Lower lobe of right lung (tissue), 2 donors: ENCODE data around the gene VCL. TPM values are rescaled to one million over a fixed set of nuclear protein-coding genes. Genes with fewer than 3 reads are reported as not detected.
A peak's percentile ranks its signal among the peaks of the same experiment; 100 is the strongest.

Experiments
- ATAC-seq, 2 donors: fragments of 200-7000 bp; cut with Tn5 transposase; one replicate each; pipeline ENCODE4 v1.9.1; 2020 to 2022; ENCODE audit warnings: mild to moderate bottlenecking in 2 of 2, moderate library complexity in 2 of 2
- DNase-seq: peaks from one replicate; pipeline ENCODE4 v3.0.0-alpha.2; 2020
- H3K27ac ChIP-seq: fragments of 200-600 bp; one replicate; pipeline ENCODE4 v1.8.0; 2022
- H3K27me3 ChIP-seq: fragments of 200-600 bp; one replicate; pipeline ENCODE4 v1.8.0; 2022; ENCODE audit warnings: low read depth
- H3K36me3 ChIP-seq: fragments of 200-600 bp; one replicate; pipeline ENCODE4 v1.8.0; 2022; ENCODE audit warnings: mild to moderate bottlenecking
- H3K4me1 ChIP-seq: fragments of 200-600 bp; one replicate; pipeline ENCODE4 v1.8.0; 2022
- H3K4me3 ChIP-seq: fragments of 200-600 bp; one replicate; pipeline ENCODE4 v1.8.0; 2022; ENCODE audit warnings: mild to moderate bottlenecking
- H3K9me3 ChIP-seq: fragments of 200-600 bp; one replicate; pipeline ENCODE4 v1.8.0; 2022
- intact Hi-C: fragments of 100-400 bp; cut with DNase I; formaldehyde crosslinking; loops from one replicate; pipeline ENCODE4 v1.11.0; 2022
- total RNA-seq: library from RNA; stranded (reverse); fragmentation: NEBNext Ultra II Directional; extraction: Animal tissue kit (Norgen Biotek cat#: 25700); gene quantifications from one replicate; pipeline ENCODE4 v1.2.1, GENCODE V29; 2021
- TF ChIP-seq, protein P1 (sequence below): fragments of 200-600 bp; IDR thresholded peaks from one replicate; pipeline ENCODE4 v1.8.0; 2022; ENCODE audit warnings: antibody characterized with exemption, mild to moderate bottlenecking
- donor health status: DM: no; HTN: yes; CAD: no; lungs with severe emphysema.

VCL gene
- total RNA-seq, 1 donor from 2014 or later = 106 TPM

DNA sequence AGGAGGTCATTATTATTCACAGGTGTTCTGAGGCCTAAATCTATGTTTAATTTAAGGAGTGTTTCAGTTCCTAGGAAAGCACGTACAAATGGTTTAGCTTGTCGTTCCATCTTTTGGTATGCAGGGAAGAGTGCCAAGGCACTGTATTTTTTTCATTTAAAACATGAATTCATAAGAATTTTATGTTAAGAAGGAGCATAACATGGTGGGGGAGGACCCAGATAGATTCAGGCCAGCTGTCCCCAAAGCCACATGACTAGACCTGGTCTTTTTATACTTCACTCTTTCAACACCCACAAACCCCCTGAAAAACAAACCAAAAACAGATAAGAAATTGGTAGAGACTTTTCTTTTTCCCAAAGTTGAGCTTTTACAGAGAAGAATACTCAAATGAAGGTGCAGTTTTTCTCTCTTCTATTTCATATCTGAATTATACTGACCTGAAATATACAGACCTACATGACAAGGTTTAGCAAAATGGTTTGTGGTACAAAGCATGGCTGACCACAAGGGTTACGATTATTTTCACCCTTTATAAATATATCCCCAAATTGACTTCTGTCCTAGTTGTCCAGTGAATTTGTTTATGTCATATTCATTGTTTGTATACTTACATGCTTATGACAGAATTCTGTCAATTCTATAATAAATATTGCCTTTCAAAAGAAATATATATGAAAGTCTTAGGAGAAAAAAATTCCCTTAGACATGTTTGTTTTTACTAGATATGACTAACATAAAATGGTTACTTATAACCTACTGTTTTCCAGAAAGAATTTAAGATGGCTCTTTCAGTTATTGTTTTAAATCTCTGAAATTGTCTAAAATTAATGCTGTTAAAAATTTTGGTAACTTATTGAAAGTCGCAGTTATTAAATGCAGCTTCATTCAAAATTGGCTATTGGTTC is 81.4 kb downstream of the VCL start:
- ATAC-seq = no peak
- intact Hi-C loops = no loop called here
- TF ChIP-seq, protein P1, sequence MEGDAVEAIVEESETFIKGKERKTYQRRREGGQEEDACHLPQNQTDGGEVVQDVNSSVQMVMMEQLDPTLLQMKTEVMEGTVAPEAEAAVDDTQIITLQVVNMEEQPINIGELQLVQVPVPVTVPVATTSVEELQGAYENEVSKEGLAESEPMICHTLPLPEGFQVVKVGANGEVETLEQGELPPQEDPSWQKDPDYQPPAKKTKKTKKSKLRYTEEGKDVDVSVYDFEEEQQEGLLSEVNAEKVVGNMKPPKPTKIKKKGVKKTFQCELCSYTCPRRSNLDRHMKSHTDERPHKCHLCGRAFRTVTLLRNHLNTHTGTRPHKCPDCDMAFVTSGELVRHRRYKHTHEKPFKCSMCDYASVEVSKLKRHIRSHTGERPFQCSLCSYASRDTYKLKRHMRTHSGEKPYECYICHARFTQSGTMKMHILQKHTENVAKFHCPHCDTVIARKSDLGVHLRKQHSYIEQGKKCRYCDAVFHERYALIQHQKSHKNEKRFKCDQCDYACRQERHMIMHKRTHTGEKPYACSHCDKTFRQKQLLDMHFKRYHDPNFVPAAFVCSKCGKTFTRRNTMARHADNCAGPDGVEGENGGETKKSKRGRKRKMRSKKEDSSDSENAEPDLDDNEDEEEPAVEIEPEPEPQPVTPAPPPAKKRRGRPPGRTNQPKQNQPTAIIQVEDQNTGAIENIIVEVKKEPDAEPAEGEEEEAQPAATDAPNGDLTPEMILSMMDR = no peak

DNA sequence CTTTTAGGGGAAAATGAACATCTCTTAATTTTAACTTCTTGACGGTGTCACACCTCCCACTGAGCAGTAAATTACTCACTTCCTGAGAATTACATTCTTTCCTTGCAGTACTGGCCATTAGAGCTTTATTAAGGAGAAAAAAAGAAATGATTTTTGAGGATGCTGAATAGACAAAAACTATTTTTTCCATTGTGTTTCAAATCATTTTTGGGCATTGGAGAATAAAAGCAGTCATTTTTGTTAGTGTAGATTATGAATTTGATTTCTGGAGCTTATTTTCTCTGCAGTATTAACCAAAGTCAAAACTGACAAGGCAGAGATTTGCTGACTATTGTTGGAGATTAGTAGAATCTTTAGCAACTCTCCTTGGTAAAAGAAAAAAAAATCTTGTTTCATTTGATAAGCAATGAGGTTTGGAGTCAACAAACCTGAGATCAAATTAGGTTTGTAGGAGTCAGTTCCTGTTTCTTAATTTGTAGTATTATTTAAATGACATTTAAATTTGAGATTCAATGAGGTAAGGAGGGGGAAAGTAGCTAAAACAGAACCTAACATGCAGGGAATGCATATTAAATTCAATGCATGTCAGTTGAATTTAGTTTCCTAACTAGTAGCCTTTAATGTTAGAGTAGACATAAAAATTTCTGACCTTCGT is 82.1 kb downstream of the VCL start:
- no peaks in the 10 kb centered on the region for H3K9me3 ChIP-seq
- intact Hi-C loops = loop anchor here (10.0 kb wide), 1 partner anchor 195 kb away; no protein-coding TSS in a partner anchor
- H3K36me3 ChIP-seq = peaks cover 43% of the 10 kb centered on the region
- H3K4me1 ChIP-seq = peaks cover 14% of the 10 kb centered on the region
- no peaks in the 10 kb centered on the region for H3K27me3 ChIP-seq
- TF ChIP-seq, protein P1 = no peak
- H3K4me3 ChIP-seq = no peak overlapping the region
- ATAC-seq (no peak), DNase-seq (no peak)
- H3K27ac ChIP-seq = no peak overlapping the region

More for the DNA sequence above, 81.4 kb downstream of the VCL start:
- Histone ChIP-seq H3K4me1 (peaks cover 14% of the 10 kb centered on the region), H3K9me3 (no peaks in the 10 kb centered on the region), H3K27me3 (no peaks in the 10 kb centered on the region), H3K36me3 (peaks cover 43% of the 10 kb centered on the region), H3K4me3 (no peak overlapping the region), H3K27ac (no peak overlapping the region)
- no peak for DNase-seq

DNA sequence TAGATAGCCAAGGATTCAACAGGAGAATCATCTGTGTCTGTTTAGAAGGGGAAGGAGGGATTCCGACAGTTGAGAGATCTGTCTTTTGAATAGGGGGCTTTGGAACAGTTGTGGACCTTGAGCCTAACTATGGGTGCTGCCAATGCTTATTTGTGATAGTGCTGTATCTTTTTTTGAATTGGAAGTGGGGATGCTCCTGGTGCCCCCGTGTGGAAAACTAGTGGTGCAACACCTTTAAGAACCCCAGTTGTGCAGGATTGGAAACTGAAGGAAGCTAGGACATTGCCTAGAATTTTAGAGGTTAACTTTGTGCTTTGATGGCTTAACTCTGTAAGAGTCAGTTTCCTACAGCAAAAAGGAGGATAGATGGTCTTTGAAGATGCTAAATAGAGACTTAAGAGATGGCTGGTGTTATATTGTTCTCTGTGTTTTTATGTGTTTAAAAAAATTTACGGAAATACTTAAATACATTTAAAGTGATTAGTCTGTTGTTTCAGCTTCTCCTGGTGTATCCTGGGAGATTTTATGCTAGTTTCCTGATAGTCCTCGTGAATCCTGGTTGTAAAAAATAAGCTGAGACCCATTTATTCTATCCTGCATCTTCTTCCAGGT is 83.4 kb downstream of the VCL start:
- Histone ChIP-seq H3K27me3 (no peaks in the 10 kb centered on the region), H3K27ac (no peak overlapping the region), H3K36me3 (peaks cover 44% of the 10 kb centered on the region), H3K4me3 (no peak overlapping the region), H3K4me1 (peaks cover 14% of the 10 kb centered on the region), H3K9me3 (no peaks in the 10 kb centered on the region)
- intact Hi-C loops = loop anchor here (10.0 kb wide), 1 partner anchor 196 kb away; no protein-coding TSS in a partner anchor
- no peak for DNase-seq
- ATAC-seq = peak; percentile 64 to 83
- TF ChIP-seq, protein P1 = peak; percentile 75

DNA sequence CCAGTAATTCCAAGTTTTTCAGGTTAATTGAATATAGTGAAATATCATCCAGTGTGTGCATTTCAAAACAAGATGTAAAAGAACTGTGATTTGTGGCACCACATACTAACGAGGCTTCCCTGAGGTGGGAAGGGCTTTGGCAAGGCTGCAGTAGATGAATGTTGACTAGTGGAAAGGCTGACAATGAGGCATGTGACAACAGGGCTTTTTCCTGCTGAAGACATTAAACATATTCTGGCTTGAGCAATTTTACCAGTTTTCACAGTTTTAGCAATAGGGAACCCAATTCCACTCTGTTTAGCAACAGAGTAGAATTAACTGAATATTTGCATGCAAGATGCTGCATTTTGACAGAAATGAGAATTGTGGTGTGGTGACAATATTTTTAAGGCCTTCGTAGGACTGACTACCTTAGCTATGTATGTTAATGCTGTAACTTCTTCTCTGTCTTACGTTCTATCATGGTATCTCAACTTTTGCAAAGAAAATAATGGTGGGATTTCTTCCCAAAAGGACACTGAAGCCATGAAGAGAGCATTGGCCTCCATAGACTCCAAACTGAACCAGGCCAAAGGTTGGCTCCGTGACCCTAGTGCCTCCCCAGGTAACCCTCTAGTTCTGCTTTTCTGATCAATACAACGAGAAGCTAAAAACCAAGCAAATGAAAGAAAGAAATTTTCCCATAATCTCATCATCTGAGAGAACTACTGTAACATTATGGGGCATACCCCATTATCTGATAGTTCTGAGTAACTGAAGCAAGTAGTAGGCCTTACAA is 84.2 kb downstream of the VCL start:
- no peaks in the 10 kb centered on the region for H3K9me3 ChIP-seq
- H3K36me3 ChIP-seq = peaks cover 51% of the 10 kb centered on the region
- intact Hi-C loops = loop anchor here (10.0 kb wide), 1 partner anchor 197 kb away; no protein-coding TSS in a partner anchor
- no peak for DNase-seq
- H3K4me1 ChIP-seq = peaks cover 14% of the 10 kb centered on the region
- no peaks in the 10 kb centered on the region for H3K27me3 ChIP-seq
- H3K27ac ChIP-seq = no peak overlapping the region
- TF ChIP-seq, protein P1 = no peak
- no peak overlapping the region for H3K4me3 ChIP-seq
- ATAC-seq = no peak

DNA sequence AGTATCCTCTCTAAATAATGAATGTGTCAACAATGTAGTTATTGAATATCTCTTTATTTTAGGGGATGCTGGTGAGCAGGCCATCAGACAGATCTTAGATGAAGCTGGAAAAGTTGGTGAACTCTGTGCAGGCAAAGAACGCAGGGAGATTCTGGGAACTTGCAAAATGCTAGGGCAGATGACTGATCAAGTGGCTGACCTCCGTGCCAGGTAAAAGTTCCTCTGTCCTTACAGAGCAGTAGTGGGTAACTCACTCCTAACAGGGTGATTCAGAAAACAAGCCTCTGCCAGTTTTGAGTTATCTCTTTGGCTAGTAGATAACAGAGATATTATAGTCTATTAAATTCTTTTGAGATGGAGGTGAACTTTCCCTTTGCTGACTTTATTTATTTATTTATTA is 85.4 kb downstream of the VCL start:
- peaks cover 14% of the 10 kb centered on the region for H3K4me1 ChIP-seq
- H3K9me3 ChIP-seq = no peaks in the 10 kb centered on the region
- no peak overlapping the region for H3K27ac ChIP-seq
- ATAC-seq (no peak), DNase-seq (no peak)
- intact Hi-C loops = loop anchor here (10.0 kb wide), 1 partner anchor 199 kb away; no protein-coding TSS in a partner anchor
- no peaks in the 10 kb centered on the region for H3K27me3 ChIP-seq
- no peak overlapping the region for H3K4me3 ChIP-seq
- TF ChIP-seq, protein P1 = no peak
- peaks cover 58% of the 10 kb centered on the region for H3K36me3 ChIP-seq
